Measurements from ENCODE around the gene PSMC3IP.

Gene PSMC3IP

GRCh38 chr17:42585353-42585752 is 7.8 kb upstream of the PSMC3IP start:
- no peak for DNase-seq

DNA sequence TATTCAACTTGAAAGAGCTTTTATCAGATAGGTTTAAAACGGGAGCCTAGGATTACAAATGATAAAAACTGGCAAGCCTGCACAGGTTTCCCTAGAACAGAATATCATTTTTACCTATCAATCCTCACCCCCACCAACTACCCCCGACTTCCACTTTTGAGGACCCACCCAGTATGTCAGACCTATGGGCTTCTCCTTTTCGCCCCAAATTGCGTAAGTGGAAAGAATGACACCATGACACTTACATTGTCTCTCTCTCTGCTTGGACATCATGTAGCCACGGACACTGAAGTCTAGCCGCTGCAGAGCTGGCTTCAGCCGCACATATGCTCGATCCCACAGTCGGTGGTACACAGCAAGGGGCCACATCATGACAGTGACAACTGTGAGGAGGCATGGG is 7.4 kb upstream of the PSMC3IP start:
- no peak for DNase-seq

DNA sequence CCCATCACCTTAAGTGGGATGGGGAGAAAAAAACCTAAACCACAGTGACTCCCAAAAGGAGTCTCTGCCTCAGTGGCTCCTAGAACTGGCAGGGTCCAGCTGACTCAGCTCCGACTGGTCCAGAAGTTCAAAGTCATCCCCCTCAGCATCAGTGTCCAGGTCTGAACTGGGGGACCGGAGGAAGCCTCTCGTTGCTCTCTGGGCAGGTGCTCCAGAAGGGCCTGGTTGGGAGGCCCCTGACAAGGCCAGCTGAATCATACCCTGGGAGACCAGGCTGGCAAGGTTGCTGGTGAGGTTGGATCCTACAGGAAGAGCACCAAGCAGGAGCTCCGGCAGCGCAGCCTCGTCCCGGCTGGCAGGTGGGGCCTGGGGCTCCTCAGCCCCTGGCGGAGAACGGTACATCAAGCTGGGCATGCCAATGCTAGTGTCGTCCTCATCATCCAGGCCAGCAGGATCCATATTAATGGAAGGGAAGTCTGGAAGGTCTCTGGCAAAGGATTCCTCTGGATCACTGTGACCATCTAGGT is 4.3 kb upstream of the PSMC3IP start:
- no peak for DNase-seq

DNA sequence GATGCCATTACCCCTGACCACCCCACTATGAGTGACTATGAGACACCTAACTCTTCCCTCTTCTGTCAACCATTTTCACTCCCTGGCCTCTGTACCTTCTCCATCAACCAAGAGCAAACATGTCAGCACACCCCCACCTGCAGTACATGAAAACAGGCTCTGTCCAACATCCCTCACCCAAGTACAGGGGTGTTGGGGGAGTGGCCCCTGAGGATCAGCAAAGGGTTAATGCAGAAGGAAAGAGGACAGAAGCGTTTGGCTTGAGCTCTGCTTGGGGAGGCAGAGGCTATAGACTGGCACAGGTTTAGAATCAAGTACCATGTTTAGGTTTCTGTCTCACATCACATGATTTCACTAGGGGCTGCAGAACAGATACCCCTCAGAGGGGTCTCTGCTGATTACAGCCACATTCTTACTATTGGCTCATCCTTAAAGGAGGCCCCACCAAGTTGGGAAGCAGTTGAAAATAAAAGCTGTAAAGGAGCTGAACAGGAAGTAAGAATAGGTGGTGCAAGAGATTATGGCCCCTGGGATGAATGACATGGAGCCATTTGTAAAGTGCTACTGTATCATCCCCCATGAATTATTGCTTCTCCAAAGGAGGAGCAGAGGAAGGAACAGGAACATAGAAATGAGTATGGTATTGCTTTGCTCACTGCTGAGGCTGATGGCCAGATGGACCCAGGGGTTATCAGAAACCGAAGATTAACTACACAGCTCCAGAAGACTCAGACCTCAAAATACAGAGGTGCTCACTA is 2.4 kb upstream of the PSMC3IP start:
- DNase-seq: no peak

DNA sequence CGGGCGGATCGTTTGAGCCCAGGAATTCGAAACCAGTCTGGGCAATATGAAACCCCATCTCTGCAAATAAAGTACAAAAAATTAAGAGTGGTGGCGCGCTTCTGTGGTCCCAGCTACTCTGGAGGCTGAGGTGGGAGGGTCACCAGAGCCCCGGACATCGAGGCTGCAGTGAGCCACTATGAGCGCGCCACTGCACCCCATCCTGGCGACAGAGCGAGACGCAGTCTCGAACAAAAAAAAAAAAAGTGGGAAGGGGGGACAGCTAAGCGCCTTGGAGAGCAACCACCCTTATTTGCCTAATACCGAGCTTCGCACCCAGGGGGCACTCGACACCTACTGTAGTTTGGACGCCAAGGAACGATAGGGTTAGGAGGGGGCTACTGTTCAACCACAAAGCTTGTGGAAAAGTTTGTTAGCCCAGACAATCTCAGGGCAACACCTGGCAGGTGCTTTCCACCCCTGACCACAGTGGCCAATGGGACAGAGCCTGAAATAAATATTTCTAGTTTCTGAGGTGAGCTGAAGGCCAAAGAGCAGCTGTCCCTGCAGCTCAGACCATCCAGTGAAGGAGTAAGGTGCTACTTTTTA is 847 bp upstream of the PSMC3IP start:
- DNase-seq: peak; percentile 49

- no peak for DNase-seq
Measured at GRCh38 chr17:42577140-42577531, 393 bp downstream of the PSMC3IP start.

DNA sequence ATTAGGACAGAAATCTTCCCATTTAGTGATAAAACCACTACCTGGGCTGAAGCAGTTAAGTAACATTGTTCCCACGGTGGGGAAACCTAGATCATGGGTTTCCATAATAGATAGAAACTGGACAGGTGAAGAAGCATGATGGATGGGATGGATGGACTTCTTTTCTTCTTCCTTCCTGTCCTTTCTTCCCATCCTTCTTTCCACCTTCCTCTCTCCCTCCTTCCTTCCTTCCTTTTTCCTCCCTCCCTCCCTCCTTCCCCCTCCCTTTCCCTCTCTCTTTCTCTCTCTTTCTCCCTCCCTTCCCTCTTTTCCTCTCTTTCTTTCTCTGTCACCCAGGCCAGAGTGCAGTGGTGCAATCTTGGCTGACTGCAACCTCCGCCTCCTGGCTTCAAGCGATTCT is 3.1 kb downstream of the PSMC3IP start:
- no peak for DNase-seq

DNA sequence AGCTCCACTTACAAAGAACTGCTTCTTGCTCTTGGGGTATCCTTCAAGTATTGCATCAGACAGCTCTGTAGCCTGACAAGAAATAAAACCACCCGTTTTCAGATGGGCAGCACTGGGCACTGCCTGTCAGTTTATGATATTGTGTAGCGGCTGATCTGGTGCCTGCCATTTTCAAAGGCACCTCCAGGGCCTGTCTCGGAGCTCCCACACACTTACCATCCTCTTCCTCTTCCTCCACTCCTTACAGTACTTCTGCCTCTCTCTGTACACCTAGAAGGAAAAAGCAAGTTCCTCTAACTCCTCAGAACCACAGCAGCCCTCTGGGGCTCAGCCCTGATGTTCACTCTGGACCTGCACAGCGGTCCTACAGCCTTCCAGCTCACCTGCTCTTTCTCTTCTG is 4.4 kb downstream of the PSMC3IP start:
- DNase-seq: no peak

DNA sequence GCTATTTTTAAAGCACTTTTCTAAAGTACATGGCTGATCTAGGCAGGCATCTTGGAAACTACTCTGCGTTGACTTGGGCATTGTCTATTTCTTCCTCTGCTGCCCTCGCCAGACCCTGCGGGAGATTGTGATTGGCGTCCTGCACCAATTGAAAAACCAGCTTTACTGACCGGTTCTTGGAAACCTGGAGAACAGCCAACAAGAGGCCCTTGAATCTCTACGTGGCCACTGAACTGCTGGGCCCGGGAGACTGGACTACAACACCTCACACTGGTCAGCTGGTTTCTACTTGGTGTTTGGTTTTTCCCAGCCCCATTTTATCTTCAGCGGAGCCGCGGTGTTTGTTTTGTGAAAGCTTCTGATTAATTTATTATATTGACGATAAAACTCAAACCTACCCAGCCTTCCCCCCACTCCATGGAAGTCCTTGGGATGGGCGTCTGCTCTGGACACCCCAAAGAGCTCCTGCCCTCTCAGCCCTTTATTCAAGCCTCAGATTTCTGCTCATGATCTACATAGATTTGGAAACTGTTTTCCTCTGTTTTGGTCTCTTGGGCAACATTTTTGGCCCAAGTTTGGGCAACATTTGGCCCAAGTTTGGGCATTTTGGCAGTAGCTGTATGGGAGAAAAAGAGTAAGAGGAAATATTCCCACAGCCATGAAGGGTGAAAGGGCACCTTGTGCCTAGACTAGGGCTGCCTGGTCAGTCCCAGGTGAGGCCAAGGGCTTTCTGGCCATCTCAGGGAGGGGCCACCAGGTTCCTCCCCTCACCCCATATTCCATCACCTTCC is 5.9 kb downstream of the PSMC3IP start:
- no peak for DNase-seq

- DNase-seq: no peak
Measured at GRCh38 chr17:42568341-42569111, 9.0 kb downstream of the PSMC3IP start.

DNA sequence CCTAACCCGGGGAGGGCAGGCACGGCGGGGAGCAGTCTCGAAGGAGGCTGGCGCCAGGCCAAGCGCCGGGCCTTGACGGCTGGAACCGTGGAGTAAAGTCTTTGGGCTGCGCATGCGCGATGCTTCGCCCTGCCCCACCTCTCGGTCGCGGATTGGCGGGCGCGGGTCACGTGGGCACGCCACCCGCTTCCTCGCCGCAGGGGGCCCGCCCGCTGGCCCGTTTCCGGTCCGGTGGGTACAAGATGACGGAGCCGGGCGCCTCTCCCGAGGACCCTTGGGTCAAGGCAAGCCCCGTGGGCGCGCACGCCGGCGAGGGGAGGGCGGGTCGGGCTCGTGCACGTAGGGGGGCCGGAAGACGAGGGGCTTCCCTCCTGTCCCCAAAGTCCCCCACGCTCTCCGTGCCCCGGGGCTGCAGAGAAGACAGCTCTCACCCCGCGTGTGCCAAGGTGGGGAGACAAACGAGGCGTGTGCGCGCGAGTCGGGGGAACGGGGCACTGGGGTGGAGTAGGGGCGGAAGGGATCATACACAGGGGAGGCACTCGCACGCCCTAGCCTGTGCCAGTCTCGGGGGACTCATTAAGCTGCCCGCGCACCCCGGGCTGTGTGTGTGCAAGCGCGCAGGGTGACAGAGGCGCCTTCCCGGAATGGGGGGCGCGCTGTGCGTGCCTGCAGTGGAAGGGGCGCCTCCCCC is 10.5 kb downstream of the PSMC3IP start, which contains the start of gene MLX:
Gene MLX (plus strand): TSS at position 218 of the 691 bp plus-strand sequence. CDS start 25 bp downstream, at position 243.
- DNase-seq: peak; percentile 95

DNA sequence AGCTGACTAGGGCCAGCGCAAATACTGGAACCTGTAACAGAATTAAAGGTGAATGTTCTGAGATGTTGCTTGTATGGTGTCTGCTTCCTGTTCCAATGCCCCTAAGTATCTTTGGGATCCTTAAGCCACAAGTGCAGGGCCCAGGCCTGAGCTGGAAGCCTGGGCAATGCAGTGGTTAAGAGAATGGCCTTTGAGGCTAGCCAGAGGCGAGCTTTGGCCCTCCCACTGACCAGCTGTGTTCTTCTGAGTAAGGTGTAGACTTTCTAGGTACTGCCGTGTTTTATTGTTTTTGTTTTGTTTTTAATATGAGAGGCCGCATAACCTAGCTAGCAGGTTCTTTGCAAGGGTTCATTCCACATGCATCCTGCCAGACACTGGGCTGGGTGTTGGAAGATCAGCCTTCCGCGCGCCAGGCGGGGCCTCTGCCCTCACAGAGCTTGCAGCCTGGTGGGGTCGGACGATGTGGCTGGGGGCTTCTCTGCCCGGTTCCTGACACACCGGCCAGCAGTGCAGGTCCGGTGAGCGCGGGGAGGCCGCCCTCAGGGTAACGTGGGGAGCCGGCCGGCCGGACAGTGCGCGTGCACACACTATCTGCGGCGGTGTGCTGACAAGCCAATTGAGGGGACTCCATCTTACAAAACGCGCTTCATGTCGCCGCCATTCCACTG is 11.2 kb downstream of the PSMC3IP start:
- DNase-seq: no peak

GRCh38 chr17:42565523-42566214 is 11.9 kb downstream of the PSMC3IP start:
- DNase-seq: no peak

GRCh38 chr17:42564815-42565522 is 12.6 kb downstream of the PSMC3IP start:
- no peak for DNase-seq

GRCh38 chr17:42563950-42564349 is 13.6 kb downstream of the PSMC3IP start:
- DNase-seq: no peak

GRCh38 chr17:42563543-42563942 is 14.0 kb downstream of the PSMC3IP start:
- DNase-seq: no peak

- no peak for DNase-seq
Measured at GRCh38 chr17:42563143-42563509, 14.4 kb downstream of the PSMC3IP start.

DNA sequence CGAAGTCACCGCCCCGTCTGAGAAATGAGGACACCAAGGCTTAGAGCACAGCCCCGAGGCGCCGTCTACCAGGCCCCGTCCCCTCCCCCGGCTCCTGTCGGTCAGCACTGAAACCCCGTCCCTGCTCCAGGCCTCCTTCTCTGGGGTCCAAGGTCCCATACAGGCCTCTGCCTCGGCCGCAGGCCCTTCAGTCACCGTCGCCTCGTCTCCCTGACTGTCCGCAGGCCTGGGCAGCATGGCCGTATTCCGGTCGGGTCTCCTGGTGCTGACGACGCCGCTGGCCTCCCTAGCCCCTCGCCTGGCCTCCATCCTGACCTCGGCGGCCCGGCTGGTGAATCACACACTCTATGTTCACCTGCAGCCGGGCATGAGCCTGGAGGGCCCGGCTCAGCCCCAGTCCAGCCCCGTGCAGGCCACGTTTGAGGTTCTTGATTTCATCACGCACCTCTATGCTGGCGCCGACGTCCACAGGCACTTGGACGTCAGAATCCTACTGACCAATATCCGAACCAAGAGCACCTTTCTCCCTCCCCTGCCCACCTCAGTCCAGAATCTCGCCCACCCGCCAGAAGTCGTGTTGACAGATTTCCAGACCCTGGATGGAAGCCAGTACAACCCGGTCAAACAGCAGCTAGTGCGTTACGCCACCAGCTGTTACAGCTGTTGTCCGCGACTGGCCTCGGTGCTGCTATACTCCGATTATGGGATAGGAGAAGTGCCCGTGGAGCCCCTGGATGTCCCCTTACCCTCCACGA is 15.0 kb downstream of the PSMC3IP start:
- no peak for DNase-seq

GRCh38 chr17:42561897-42562387 is 15.6 kb downstream of the PSMC3IP start, which contains the start of gene COASY:
COASY (plus strand) TSS chr17:42562148; CDS start chr17:42562623, 475 bp downstream.
- DNase-seq: peak; percentile 92

All from NCI-H510A treated with DMSO at 0.1 percent for 48 hours (cell line).